Measurements from ENCODE around the gene MISP3. TPM values are rescaled to one million over a fixed set of nuclear protein-coding genes. Genes with fewer than 3 reads are reported as not detected.
A peak's percentile ranks its signal among the peaks of the same experiment; 100 is the strongest.

MISP3 gene
- total and polyA plus RNA-seq, 9 of the 15 experiments (the other 6 are each of a cell fraction or from before 2014, with no cell fraction given), result 0.25 to 5.6 (median 1.6) TPM

DNA sequence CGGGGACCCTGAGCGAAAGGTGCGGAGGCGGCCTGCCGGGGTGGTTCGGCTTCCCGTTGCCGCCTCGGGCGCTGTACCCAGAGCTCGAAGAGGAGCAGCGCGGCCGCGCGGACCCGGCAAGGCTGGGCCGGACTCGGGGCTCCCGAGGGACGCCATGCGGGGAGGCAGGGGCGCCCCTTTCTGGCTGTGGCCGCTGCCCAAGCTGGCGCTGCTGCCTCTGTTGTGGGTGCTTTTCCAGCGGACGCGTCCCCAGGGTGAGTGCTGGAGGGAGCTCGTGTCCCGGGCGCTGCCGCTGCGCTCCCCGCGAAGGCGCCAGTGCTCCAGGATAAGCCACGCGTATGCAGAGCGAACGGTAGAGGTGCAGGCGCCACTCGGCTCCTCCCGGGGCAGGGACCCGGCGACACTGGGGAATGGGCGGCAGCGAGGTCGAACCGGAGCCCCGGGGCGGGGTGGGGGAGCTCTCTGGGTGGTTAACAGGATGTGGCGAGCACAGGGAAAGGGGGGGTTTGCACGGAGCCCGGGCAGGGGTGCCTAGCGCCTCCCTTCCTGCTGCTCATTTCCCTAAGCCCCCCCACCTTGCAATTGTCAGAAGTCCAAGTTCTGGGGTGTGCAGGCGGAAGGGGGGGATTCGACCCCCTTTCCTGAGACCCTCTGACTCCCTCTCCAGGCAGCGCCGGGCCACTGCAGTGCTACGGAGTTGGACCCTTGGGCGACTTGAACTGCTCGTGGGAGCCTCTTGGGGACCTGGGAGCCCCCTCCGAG is 40.7 kb upstream of the MISP3 start, which contains the start of gene IL27RA (continued):
- TF ChIP-seq ZNF398 (CRISPR knock-in tag; IDR thresholded peaks at IDR 0.05) (no peak), CUX1 (CRISPR knock-in tag; IDR thresholded peaks at IDR 0.05) (no peak), USF2 (CRISPR knock-in tag; IDR thresholded peaks at IDR 0.05) (no peak), ZNF444 (CRISPR knock-in tag; IDR thresholded peaks at IDR 0.05) (no peak), HDGF (IDR thresholded peaks at IDR 0.05) (no peak), RHOXF2B (CRISPR knock-in tag; conservative IDR thresholded peaks at IDR 0.05) (no peak), ZNF3 (CRISPR knock-in tag; IDR thresholded peaks at IDR 0.05) (no peak), ETS2 (tag; IDR thresholded peaks at IDR 0.05; ENCODE audit: borderline replicate concordance, poor library complexity, severe bottlenecking) (no peak), HMG20B (CRISPR knock-in tag; IDR thresholded peaks at IDR 0.05) (no peak), ZNF780A (CRISPR knock-in tag; IDR thresholded peaks at IDR 0.05) (no peak), MLX (CRISPR knock-in tag; conservative IDR thresholded peaks at IDR 0.05) (no peak), SP1 (CRISPR knock-in tag; IDR thresholded peaks at IDR 0.05) (no peak), KLF10 (CRISPR knock-in tag; IDR thresholded peaks at IDR 0.05) (no peak), ATF1 (CRISPR knock-in tag; IDR thresholded peaks at IDR 0.05) (no peak), ATF1 (tag; IDR thresholded peaks at IDR 0.05) (peak; percentile 41; the same call in 1 of the 2 replicates), ZNF408 (CRISPR knock-in tag; IDR thresholded peaks at IDR 0.05; ENCODE audit: low read depth) (no peak), RFX7 (CRISPR knock-in tag; IDR thresholded peaks at IDR 0.05) (no peak)
- TF ChIP-seq, protein P1, sequence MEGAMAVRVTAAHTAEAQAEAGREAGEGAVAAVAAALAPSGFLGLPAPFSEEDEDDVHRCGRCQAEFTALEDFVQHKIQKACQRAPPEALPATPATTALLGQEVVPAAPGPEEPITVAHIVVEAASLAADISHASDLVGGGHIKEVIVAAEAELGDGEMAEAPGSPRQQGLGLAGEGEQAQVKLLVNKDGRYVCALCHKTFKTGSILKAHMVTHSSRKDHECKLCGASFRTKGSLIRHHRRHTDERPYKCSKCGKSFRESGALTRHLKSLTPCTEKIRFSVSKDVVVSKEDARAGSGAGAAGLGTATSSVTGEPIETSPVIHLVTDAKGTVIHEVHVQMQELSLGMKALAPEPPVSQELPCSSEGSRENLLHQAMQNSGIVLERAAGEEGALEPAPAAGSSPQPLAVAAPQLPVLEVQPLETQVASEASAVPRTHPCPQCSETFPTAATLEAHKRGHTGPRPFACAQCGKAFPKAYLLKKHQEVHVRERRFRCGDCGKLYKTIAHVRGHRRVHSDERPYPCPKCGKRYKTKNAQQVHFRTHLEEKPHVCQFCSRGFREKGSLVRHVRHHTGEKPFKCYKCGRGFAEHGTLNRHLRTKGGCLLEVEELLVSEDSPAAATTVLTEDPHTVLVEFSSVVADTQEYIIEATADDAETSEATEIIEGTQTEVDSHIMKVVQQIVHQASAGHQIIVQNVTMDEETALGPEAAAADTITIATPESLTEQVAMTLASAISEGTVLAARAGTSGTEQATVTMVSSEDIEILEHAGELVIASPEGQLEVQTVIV (CRISPR knock-in tag; IDR thresholded peaks at IDR 0.05; ENCODE audit: borderline replicate concordance), result no peak
